Body of pancreas (tissue), 4 donors: Measurements from ENCODE around the gene DDX1. TPM values are rescaled to one million over a fixed set of nuclear protein-coding genes. Genes with fewer than 3 reads are reported as not detected.
"Not testable (repeated sequence)": the region's sequence is repeated elsewhere in the genome, so short reads cannot be mapped to it uniquely, and the experiment has no call there.

ENCODE experiments used
- ATAC-seq: fragments of 150-250 bp; one replicate; pipeline ENCODE4 v1.9.1; 2016
- DNase-seq, 4 donors: peaks; one replicate each; pipeline ENCODE4 v3.0.0-alpha.2; 2019
- H3K27ac ChIP-seq, 4 donors: fragments of 200-600 bp; sonication (generic); 1 replicate in 3 of 4; 2 replicates in 1 of 4; pipeline versions ENCODE4 v1.5.1 to v1.6.1; 2016 to 2019; ENCODE audit warnings: mild to moderate bottlenecking in 1 of 4, mixed read lengths in 1 of 4, moderate library complexity in 1 of 4
- H3K27me3 ChIP-seq, 2 donors: fragments of 200-600 bp; sonication (generic); one replicate each; pipeline ENCODE4 v1.6.0; 2016; ENCODE audit warnings: mild to moderate bottlenecking in 1 of 2
- H3K36me3 ChIP-seq, 2 donors: fragments of 200-600 bp; sonication (generic); replicated peaks in 1 of 2; 2 replicates each; pipeline ENCODE4 v1.5.1; 2016; ENCODE audit warnings: low read depth in 2 of 2; ENCODE audit not compliant: insufficient read depth in 1 of 2
- H3K4me1 ChIP-seq: fragments of 200-600 bp; sonication (generic); one replicate; pipeline ENCODE4 v1.6.0; 2016
- H3K4me3 ChIP-seq, 2 donors: fragments of 200-600 bp; sonication (generic); 1 replicate in 1 of 2; 2 replicates in 1 of 2; pipeline ENCODE4 v1.5.1; 2016 to 2019
- H3K9me3 ChIP-seq, 3 donors: fragments of 200-600 bp; sonication (generic); 1 replicate in 2 of 3; 2 replicates in 1 of 3; pipeline ENCODE4 v1.5.1; 2016
- POLR2A ChIP-seq, 3 donors: fragments of 450-650 bp; IDR thresholded peaks; one replicate each; pipeline ENCODE4 v1.6.1; 2016; ENCODE audit warnings: antibody characterized with exemption in 3 of 3, mild to moderate bottlenecking in 2 of 3
- WGBS, 2 donors: methylation state at CpG; one replicate each; pipeline ENCODE4 v1.1.5; 2017; 5-methylcytosine and 5-hydroxymethylcytosine counted together
- intact Hi-C: fragments of 100-400 bp; cut with DNase I; formaldehyde crosslinking; loops from one replicate; pipeline ENCODE4 v1.15.1; 2023
- total RNA-seq, 2 donors: library from RNA; depleted of rRNA; stranded (reverse); fragments of >200 nt; gene quantifications; one replicate each; pipeline ENCODE4 v1.1.0, GENCODE V29; 2016
- TF ChIP-seq, protein P1 (sequence below), 7 experiments: fragments of 450-650 bp in 4 of 7; fragments of 200-600 bp in 3 of 7; sonication (generic) in 3 of 7; IDR thresholded peaks; one replicate each; pipeline ENCODE4 v1.5.1; 2016 to 2019; ENCODE audit warnings: antibody characterized with exemption in 7 of 7

DDX1 gene
- total RNA-seq, 2 donors from 2014 or later, result 35.3 to 61.3 TPM

DNA sequence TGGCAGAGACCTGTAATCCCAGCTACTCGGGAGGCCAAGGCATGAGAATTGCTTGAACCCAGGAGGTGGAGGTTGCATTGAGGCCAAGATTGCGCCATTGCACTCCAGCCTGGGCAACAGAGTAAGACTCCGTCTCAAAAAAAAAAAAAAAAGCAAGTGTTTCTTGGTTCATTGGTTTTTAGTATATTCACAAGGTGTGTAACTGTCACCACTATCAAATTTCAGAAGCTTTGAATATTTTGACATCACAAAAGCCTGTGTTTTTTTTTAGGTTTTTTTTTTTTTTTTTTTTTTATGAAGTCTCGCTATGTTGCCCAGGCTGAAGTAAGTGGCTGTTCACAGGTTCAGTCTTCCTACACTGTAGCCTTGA, 16.7 kb downstream of the DDX1 start:
- DNase-seq, result no peak
- Histone ChIP-seq H3K27me3 (no peaks in the 10 kb centered on the region), H3K4me1 (no peaks in the 10 kb centered on the region), H3K4me3 (no peak overlapping the region), H3K9me3 (no peaks in the 10 kb centered on the region), H3K36me3 (peaks cover 9 to 42% of the 10 kb centered on the region in 2 donors), H3K27ac (no peak overlapping the region)
- no peak for ATAC-seq
- WGBS, 2 donors, result 94% methylated on average over 4 of the region's 4 CpGs
- intact Hi-C loops, result no loop called here
- TF ChIP-seq, protein P1, sequence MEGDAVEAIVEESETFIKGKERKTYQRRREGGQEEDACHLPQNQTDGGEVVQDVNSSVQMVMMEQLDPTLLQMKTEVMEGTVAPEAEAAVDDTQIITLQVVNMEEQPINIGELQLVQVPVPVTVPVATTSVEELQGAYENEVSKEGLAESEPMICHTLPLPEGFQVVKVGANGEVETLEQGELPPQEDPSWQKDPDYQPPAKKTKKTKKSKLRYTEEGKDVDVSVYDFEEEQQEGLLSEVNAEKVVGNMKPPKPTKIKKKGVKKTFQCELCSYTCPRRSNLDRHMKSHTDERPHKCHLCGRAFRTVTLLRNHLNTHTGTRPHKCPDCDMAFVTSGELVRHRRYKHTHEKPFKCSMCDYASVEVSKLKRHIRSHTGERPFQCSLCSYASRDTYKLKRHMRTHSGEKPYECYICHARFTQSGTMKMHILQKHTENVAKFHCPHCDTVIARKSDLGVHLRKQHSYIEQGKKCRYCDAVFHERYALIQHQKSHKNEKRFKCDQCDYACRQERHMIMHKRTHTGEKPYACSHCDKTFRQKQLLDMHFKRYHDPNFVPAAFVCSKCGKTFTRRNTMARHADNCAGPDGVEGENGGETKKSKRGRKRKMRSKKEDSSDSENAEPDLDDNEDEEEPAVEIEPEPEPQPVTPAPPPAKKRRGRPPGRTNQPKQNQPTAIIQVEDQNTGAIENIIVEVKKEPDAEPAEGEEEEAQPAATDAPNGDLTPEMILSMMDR (IDR thresholded peaks at IDR 0.05), result no peak
- TF ChIP-seq POLR2A (IDR thresholded peaks at IDR 0.05), result no peak

DNA sequence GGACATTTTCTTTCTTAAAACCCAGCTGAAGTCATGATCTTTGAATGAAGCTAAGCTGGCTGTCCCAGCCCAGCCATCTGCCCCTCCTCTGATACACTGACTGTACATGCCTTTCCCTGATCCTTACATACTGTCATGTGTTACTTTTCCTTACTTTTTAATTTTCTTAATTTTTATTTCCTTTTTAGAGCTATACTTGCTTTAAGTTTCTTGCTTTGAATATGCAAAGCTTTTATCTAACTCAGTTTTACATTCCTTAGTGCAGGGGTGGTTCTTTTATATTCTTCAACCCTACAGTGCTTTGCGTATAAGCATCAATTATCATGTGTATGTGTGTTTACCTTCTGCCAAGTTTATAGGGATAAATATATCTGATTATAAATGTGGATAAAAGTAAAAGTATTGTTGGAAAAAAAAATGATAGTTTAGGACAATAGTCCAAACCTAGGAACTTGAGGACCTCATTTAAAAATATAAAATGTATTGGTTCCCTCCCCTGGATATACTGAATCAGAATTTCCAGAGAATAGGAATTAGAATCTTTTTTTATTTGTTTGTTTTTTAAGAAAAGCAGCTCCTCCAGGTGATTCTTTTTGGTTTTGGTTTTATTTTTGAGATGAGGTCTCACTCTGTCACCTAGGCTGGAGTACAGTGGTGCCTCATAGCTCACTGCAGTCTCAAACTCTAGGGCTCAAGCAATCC, 17.8 kb downstream of the DDX1 start:
- no peak overlapping the region for H3K27ac ChIP-seq
- intact Hi-C loops, result no loop called here
- H3K9me3 ChIP-seq, result no peaks in the 10 kb centered on the region
- ATAC-seq, result no peak
- no peak for DNase-seq
- TF ChIP-seq POLR2A (IDR thresholded peaks at IDR 0.05), result no peak
- TF ChIP-seq, protein P1 (IDR thresholded peaks at IDR 0.05), result no peak
- H3K4me1 ChIP-seq, result no peaks in the 10 kb centered on the region
- peaks cover 2 to 31% of the 10 kb centered on the region in 2 donors for H3K36me3 ChIP-seq
- no peak overlapping the region for H3K4me3 ChIP-seq
- H3K27me3 ChIP-seq, result no peaks in the 10 kb centered on the region
- 95 to 98% methylated on average over 1 of the region's 1 CpG for WGBS, 2 donors

DNA sequence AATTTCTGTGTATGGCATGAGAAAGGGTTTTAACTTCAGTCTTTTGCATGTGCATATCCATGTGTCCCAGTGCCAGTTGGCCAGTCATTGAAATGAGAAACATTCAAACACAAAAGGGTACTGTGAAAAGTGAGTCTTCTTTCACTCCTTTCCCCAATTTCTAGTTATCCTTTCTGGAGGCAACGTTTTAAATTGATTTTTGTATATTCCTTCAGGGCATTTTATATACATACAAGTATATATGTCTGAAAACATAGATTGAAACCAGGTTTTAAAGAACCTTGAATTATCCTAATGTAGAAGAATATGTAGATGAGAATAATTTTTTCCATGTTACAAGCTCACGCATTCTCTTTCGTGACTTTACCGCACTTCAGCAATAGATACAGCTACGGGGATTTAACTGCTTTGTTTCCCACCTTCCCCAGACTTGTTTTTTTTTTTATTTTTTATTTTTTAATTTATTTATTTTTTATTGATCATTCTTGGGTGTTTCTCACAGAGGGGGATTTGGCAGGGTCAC, 18.8 kb downstream of the DDX1 start:
- Histone ChIP-seq H3K27ac (no peak overlapping the region), H3K4me1 (peaks cover 6% of the 10 kb centered on the region), H3K27me3 (no peaks in the 10 kb centered on the region), H3K4me3 (no peak overlapping the region), H3K9me3 (no peaks in the 10 kb centered on the region), H3K36me3 (peaks cover 0 to 22% of the 10 kb centered on the region in 2 donors)
- intact Hi-C loops, result no loop called here
- no peak for TF ChIP-seq POLR2A (IDR thresholded peaks at IDR 0.05)
- TF ChIP-seq, protein P1 (IDR thresholded peaks at IDR 0.05), result no peak
- WGBS, 2 donors, result 94 to 96% methylated on average over 5 of the region's 5 CpGs
- no peak for ATAC-seq
- no peak for DNase-seq

DNA sequence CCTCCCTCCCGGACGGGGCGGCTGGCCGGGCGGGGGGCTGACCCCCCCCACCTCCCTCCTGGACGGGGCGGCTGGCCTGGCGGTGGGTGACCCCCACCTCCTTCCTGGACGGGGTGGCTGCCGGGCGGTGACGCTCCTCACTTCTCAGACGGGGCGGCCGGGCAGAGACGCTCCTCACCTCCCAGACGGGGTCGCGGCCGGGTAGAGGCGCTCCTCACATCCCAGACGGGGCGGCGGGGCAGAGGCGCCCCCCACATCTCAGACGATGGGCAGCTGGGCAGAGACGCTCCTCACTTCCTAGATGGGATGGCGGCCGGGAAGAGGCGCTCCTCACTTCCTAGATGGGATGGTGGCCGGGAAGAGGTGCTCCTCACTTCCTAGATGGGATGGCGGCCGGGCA, 20.4 kb downstream of the DDX1 start:
- H3K27me3 ChIP-seq, H3K27ac ChIP-seq, intact Hi-C loops, DNase-seq, H3K36me3 ChIP-seq, H3K4me1 ChIP-seq, ATAC-seq, H3K9me3 ChIP-seq, H3K4me3 ChIP-seq: not testable (repeated sequence)
- 91% methylated on average over 9 of the region's 33 CpGs; no CpG with 5 or more reads in 1 of the 2 donors for WGBS, 2 donors

DNA sequence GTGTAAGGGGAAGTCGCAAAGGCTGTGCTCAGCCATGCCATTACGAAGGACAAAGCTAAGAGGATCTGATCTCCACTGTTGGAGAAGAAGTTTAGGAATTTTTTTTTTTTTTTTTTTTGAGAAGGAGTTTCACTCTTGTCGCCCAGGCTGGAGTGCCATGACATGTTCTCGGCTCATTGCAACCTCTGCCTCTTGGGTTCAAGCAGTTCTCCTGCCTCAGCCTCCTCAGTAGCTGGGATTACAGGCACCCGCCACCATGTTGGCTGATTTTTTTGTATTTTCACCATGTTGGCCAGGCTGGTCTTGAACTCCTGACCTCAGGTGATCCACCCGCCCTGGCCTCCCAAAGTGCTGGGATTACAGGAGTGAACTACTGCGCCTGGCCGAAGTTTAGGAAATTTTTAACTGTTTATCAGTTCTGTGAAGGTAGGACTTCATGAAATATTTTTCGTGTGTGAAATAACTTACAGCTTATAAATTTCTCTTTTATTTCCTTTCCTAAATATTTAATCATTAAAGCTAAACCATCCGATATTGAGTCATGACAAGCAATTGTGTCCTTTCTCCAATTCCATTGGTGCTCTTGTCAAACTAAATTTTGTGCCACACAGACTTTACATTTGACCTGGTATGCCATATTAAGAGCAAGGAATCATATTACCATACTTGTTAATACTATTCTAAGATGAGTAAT, 22.2 kb downstream of the DDX1 start:
- intact Hi-C loops, result no loop called here
- DNase-seq (no peak), ATAC-seq (no peak)
- Histone ChIP-seq H3K9me3 (no peaks in the 10 kb centered on the region), H3K36me3 (peaks cover 4 to 12% of the 10 kb centered on the region in 2 donors), H3K4me3 (no peak overlapping the region), H3K27ac (no peak overlapping the region), H3K4me1 (peaks cover 7% of the 10 kb centered on the region), H3K27me3 (no peaks in the 10 kb centered on the region)
- TF ChIP-seq, protein P1 (IDR thresholded peaks at IDR 0.05), result no peak
- TF ChIP-seq POLR2A (IDR thresholded peaks at IDR 0.05), result no peak
- 94 to 95% methylated on average over 10 of the region's 10 CpGs for WGBS, 2 donors
